OCI-LY3 (cell line): ENCODE measurements around the gene PRICKLE2.

Experiments used
- EZH2phosphoT487 ChIP-seq: fragments of 200-600 bp; shearing (Covaris generic); IDR thresholded peaks from 2 replicates; pipeline ENCODE4 v1.6.1; 2018; ENCODE audit warnings: antibody characterized with exemption, mixed run types, low read depth
- TF ChIP-seq, protein P1 (sequence below): fragments of 200-600, 300-600 bp; sonication (generic); IDR thresholded peaks from 2 replicates; pipeline ENCODE4 v1.5.1; 2014; ENCODE audit warnings: antibody characterized with exemption, low read length, low read depth

DNA sequence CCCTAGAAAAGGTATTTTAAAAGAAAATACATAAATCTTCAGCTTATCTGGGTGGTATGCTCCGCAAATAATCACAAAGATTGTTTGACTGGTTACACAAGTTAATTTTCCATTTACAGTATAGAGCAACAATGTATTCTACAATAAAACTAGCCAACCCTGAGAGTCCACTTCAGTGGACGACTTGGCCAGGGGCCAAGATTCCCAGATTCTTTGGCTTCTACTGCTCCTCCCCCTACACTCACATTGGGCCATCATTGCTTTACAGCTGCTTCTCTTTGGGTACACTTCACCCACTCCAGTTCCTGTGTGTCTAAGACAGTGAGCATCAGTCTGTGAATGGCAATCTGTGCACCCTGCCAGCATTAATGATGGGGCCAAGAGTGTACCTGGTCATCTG lies 17.2 kb upstream of the PRICKLE2 start:
- TF ChIP-seq, protein P1, sequence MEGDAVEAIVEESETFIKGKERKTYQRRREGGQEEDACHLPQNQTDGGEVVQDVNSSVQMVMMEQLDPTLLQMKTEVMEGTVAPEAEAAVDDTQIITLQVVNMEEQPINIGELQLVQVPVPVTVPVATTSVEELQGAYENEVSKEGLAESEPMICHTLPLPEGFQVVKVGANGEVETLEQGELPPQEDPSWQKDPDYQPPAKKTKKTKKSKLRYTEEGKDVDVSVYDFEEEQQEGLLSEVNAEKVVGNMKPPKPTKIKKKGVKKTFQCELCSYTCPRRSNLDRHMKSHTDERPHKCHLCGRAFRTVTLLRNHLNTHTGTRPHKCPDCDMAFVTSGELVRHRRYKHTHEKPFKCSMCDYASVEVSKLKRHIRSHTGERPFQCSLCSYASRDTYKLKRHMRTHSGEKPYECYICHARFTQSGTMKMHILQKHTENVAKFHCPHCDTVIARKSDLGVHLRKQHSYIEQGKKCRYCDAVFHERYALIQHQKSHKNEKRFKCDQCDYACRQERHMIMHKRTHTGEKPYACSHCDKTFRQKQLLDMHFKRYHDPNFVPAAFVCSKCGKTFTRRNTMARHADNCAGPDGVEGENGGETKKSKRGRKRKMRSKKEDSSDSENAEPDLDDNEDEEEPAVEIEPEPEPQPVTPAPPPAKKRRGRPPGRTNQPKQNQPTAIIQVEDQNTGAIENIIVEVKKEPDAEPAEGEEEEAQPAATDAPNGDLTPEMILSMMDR = no peak
- no peak for TF ChIP-seq EZH2phosphoT487
